Esophagus muscularis mucosa (tissue), 4 donors: ENCODE data around the gene CDC45. TPM values are rescaled to one million over a fixed set of nuclear protein-coding genes. Genes with fewer than 3 reads are reported as not detected.
A peak's percentile ranks its signal among the peaks of the same experiment; 100 is the strongest.

ENCODE experiments used
- DNase-seq: peaks from one replicate; pipeline ENCODE4 v3.0.0-alpha.2; 2017; ENCODE audit errors: extremely low spot score
- H3K27ac ChIP-seq, 4 donors: fragments of 200-600 bp; sonication (generic); replicated peaks in 1 of 4; 1 replicate in 3 of 4; 2 replicates in 1 of 4; pipeline ENCODE4 v1.5.1; 2016 to 2019; ENCODE audit warnings: mild to moderate bottlenecking in 1 of 4
- H3K27me3 ChIP-seq, 4 donors: fragments of 200-600 bp; sonication (generic); one replicate each; pipeline versions ENCODE4 v1.5.1 to v1.6.0; 2016 to 2019
- H3K36me3 ChIP-seq, 4 donors: fragments of 200-600 bp; sonication (generic); one replicate each; pipeline ENCODE4 v1.5.1; 2016 to 2019
- H3K4me1 ChIP-seq, 4 donors: fragments of 200-600 bp; sonication (generic); one replicate each; pipeline ENCODE4 v1.5.1; 2016 to 2019
- H3K4me3 ChIP-seq, 4 donors: fragments of 200-600 bp; sonication (generic); 1 replicate in 2 of 4; 2 replicates in 2 of 4; pipeline ENCODE4 v1.5.1; 2016 to 2019; ENCODE audit warnings: mild to moderate bottlenecking in 4 of 4, moderate library complexity in 1 of 4
- H3K9me3 ChIP-seq, 4 donors: fragments of 200-600 bp; sonication (generic); 1 replicate in 3 of 4; 2 replicates in 1 of 4; pipeline ENCODE4 v1.5.1; 2016 to 2019
- EP300 ChIP-seq: sonication (generic); formaldehyde crosslinking; IDR thresholded peaks from one replicate; pipeline ENCODE4 v1.6.1; 2017; ENCODE audit warnings: antibody characterized with exemption
- POLR2A ChIP-seq: fragments of 450-650 bp; IDR thresholded peaks from one replicate; pipeline ENCODE4 v1.6.1; 2017; ENCODE audit warnings: antibody characterized with exemption, moderate library complexity, mild to moderate bottlenecking, low read depth
- POLR2AphosphoS5 ChIP-seq, 2 donors: sonication (generic); formaldehyde crosslinking; IDR thresholded peaks; one replicate each; pipeline ENCODE4 v1.6.1; 2017; ENCODE audit warnings: antibody characterized with exemption in 2 of 2
- WGBS: methylation state at CpG from one replicate; pipeline ENCODE4 v1.1.5; 2018; 5-methylcytosine and 5-hydroxymethylcytosine counted together
- intact Hi-C: fragments of 100-400 bp; cut with DNase I; formaldehyde crosslinking; loops from one replicate; pipeline ENCODE4 v1.15.1; 2023
- total RNA-seq, 4 donors: library from RNA; depleted of rRNA; stranded (reverse); fragments of >200 nt; gene quantifications; one replicate each; pipeline versions ENCODE4 v1.1.0 to v1.2.1, GENCODE V29; 2016
- TF ChIP-seq, protein P1 (sequence below), 3 experiments: fragments of 200-600 bp in 2 of 3; fragments of 450-650 bp in 1 of 3; sonication (generic) in 2 of 3; IDR thresholded peaks; one replicate each; pipeline ENCODE4 v1.5.1; 2017 to 2019; ENCODE audit warnings: antibody characterized with exemption in 3 of 3, mild to moderate bottlenecking in 2 of 3, moderate library complexity in 1 of 3

Gene CDC45
- total RNA-seq, 4 donors from 2014 or later: 0.32 to 1.1 (median 0.42) TPM; not detected in 1

DNA sequence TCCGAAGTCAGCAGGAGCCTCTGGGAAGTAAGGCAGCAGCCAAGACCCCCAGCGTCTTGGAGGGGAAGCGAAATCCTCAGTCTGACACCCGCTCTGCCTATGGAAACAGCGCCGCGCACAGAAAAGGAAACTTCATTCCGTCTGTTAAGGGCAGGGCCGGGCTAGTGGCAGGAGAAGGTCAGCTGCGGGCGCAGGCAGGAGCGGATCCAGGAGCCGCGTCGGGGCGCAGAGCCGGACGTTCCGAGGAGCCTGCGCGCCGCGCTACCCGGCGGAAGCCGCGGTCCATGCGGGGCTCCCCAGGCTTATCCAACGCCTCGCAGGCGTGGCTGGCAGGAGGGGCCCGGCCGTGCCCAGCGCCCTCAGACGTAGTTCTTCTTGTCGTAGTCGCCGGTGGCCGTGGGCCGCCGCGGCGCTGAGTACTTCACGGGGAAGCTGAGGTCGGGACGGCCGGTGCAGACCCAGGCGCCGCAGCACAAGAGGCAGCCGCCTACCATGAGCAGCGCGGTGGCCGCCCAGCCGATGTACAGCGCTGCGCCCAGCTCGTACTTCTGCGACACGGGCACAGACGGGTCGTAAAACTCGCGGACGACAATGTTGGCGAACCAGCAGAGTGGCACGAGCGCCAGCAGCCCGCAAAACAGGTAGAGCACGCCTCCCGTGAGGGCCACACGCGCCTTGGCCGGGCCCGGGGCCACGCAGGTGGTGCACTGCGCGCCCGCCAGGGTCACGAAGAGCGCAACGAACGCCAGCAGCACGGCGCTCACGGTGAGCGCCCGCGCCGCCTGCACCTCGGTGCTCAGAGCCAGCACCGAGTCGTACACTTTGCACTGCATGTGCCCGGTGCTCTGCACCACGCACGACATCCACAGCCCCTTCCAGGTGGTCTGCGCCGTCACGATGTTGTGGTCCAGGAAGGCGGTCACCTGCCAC lies 43.8 kb downstream of the CDC45 start:
- TF ChIP-seq POLR2AphosphoS5 (IDR thresholded peaks at IDR 0.05) (no peak), EP300 (no peak)
- 4% methylated on average over 12 of the region's 99 CpGs for WGBS
- Histone ChIP-seq H3K27ac (peak overlapping the region; percentile 53 to 78 (median 60)), H3K36me3 (no peaks in the 10 kb centered on the region), H3K27me3 (peaks cover 0 to 64% (median 19%) of the 10 kb centered on the region in 4 donors), H3K9me3 (no peaks in the 10 kb centered on the region), H3K4me3 (peak overlapping the region; percentile 46 to 59 (median 48)), H3K4me1 (peaks cover 21 to 41% (median 27%) of the 10 kb centered on the region in 4 donors)
- no peak for DNase-seq
- intact Hi-C loops: no loop called here

DNA sequence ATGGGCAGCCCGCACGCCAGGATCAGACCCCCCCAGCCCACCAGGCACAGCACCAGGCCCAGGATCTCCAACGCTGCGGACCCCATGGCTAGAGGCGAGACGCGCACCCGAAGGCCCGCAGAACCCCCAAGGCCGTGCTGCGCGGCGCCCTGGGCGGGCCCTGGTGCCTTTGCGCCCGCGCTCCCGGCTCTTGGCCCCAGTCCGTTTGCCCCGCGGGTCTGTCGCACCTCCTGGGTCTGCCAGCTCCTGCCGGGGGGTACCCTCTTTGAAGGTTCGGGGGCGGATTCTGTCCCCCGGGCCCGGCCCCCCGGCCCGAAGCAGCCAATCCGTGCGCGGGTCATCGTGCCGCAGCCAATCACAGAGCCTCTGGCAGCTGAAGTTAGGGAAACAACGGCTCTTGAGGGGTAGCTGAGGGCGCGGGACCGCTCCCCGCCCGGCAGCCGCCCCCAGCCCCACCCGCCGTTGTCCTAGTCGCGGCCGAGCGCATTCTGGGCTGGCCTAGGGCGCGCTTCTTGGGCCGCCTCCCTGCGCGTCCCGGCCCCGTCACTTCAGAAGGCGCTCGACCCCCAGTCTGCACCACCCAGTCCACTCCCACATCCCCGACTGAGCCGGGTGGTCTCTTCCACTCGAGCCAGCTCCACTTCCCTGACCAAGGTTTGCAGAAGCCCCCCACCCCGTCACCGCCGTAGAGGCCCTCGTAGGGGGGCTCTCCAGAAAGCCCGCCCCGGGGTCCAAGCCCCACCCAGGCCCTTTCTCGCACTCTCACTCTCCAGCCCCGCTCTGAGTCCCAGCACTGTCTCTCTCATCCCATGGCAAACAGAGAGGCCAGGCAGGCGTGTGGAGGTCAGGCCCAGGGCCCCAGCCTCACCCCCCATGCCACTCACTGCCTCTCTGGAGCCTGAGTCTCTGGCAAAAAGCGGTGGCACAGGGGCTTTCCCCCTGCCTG lies 44.7 kb downstream of the CDC45 start, which contains the start of gene CLDN5:
TSS of gene CLDN5 (minus strand) at position 241 of the 946 bp plus-strand sequence. CDS start at position 86, 155 bp downstream.
- H3K36me3 ChIP-seq: no peaks in the 10 kb centered on the region
- H3K9me3 ChIP-seq: no peaks in the 10 kb centered on the region
- H3K27ac ChIP-seq: peak within 1 kb of the TSS; percentile 55 to 78 (median 71)
- TF ChIP-seq POLR2A (peak; percentile 27), POLR2AphosphoS5 (IDR thresholded peaks at IDR 0.05) (peak; percentile 54 to 77), EP300 (no peak)
- TF ChIP-seq, protein P1, sequence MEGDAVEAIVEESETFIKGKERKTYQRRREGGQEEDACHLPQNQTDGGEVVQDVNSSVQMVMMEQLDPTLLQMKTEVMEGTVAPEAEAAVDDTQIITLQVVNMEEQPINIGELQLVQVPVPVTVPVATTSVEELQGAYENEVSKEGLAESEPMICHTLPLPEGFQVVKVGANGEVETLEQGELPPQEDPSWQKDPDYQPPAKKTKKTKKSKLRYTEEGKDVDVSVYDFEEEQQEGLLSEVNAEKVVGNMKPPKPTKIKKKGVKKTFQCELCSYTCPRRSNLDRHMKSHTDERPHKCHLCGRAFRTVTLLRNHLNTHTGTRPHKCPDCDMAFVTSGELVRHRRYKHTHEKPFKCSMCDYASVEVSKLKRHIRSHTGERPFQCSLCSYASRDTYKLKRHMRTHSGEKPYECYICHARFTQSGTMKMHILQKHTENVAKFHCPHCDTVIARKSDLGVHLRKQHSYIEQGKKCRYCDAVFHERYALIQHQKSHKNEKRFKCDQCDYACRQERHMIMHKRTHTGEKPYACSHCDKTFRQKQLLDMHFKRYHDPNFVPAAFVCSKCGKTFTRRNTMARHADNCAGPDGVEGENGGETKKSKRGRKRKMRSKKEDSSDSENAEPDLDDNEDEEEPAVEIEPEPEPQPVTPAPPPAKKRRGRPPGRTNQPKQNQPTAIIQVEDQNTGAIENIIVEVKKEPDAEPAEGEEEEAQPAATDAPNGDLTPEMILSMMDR (IDR thresholded peaks at IDR 0.05): no peak
- no peak for DNase-seq
- intact Hi-C loops: no loop called here
- peaks cover 0 to 72% (median 19%) of the 10 kb centered on the region in 4 donors for H3K27me3 ChIP-seq
- 8% methylated on average over 21 of the region's 69 CpGs for WGBS
- peaks cover 21 to 41% (median 27%) of the 10 kb centered on the region in 4 donors for H3K4me1 ChIP-seq
- peak within 1 kb of the TSS; percentile 46 to 59 (median 48) for H3K4me3 ChIP-seq

DNA sequence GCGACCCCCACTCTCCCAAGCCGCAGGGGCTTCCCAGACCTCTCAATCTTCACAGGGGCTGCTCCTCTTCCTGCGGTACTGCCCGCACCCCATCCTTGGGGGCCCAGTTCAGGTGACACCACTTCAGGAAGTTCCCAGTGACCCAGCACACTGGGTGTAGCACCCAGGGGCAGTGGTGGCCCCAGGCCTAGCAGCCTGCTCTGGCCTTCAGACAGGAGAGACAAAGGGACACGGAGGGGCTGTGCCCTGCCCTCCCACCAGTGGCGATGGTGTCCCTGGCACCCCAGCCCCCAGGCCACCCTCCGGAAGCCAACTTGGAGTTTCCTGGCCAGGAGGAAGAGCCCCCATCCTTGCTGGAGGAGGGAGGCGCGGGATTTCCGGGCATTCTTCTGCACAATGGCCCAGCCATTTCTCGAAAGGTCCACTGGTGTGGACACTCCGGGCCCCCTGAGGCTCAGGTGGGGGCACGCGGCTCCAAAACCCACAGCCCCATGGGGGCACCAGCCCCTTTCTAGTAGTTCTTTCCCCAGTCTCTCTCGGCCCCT lies 45.5 kb downstream of the CDC45 start:
- no peak for DNase-seq
- WGBS: 58% methylated on average over 5 of the region's 15 CpGs
- peak overlapping the region; percentile 46 to 59 (median 48) for H3K4me3 ChIP-seq
- no peaks in the 10 kb centered on the region for H3K9me3 ChIP-seq
- peaks cover 0 to 78% (median 19%) of the 10 kb centered on the region in 4 donors for H3K27me3 ChIP-seq
- TF ChIP-seq EP300 (no peak), POLR2AphosphoS5 (IDR thresholded peaks at IDR 0.05) (peak; percentile 52 to 65)
- TF ChIP-seq, protein P1 (IDR thresholded peaks at IDR 0.05): no peak
- peak overlapping the region; percentile 52 to 78 (median 71) for H3K27ac ChIP-seq
- intact Hi-C loops: no loop called here
- H3K4me1 ChIP-seq: peaks cover 21 to 41% (median 27%) of the 10 kb centered on the region in 4 donors
- no peaks in the 10 kb centered on the region for H3K36me3 ChIP-seq

- Histone ChIP-seq H3K4me3 (no peak overlapping the region), H3K9me3 (no peaks in the 10 kb centered on the region), H3K27me3 (peaks cover 0 to 83% (median 19%) of the 10 kb centered on the region in 4 donors), H3K27ac (peak overlapping the region; percentile 52 to 78 (median 71)), H3K4me1 (peaks cover 21 to 41% (median 27%) of the 10 kb centered on the region in 4 donors), H3K36me3 (no peaks in the 10 kb centered on the region)
- intact Hi-C loops: no loop called here
- no peak for DNase-seq
- WGBS: 88% methylated on average over 2 of the region's 3 CpGs
- TF ChIP-seq POLR2A (no peak), EP300 (no peak), POLR2AphosphoS5 (IDR thresholded peaks at IDR 0.05) (no peak)
- TF ChIP-seq, protein P1 (IDR thresholded peaks at IDR 0.05): no peak
Measured at GRCh38 chr22:19525666-19526065, 45.9 kb downstream of the CDC45 start.
